Activated CD4-positive, alpha-beta memory T cell treated with anti-CD3 and anti-CD28 coated beads for 36 hours (primary cell): ENCODE data around the gene CCDC159. TPM values are rescaled to one million over a fixed set of nuclear protein-coding genes. Genes with fewer than 3 reads are reported as not detected.

Experiments used
- CTCF ChIA-PET: fragments of 350-600 bp; sonication (Branson Sonifier 250); formaldehyde crosslinking; loops from one replicate; lab custom pipeline; 2021; ENCODE audit warnings: antibody characterized with exemption, inconsistent platforms; lab: Charles Lee
- POLR2A ChIA-PET: fragments of 350-600 bp; sonication (Branson Sonifier 250); formaldehyde crosslinking; loops from one replicate; lab custom pipeline; 2021; ENCODE audit warnings: antibody characterized with exemption; lab: Charles Lee
- DNase-seq: peaks from one replicate; pipeline ENCODE4 v3.0.0-alpha.2; 2020
- H3K27ac Mint-ChIP-seq: one replicate; pipeline ENCODE4 v1.8.0; 2021; ENCODE audit warnings: mixed read lengths
- H3K27me3 Mint-ChIP-seq: one replicate; pipeline ENCODE4 v1.8.0; 2021; ENCODE audit warnings: mixed read lengths
- H3K36me3 Mint-ChIP-seq: one replicate; pipeline ENCODE4 v1.8.0; 2021; ENCODE audit warnings: mixed read lengths
- H3K4me1 Mint-ChIP-seq: one replicate; pipeline ENCODE4 v1.8.0; 2021; ENCODE audit warnings: low read depth, mixed read lengths
- H3K4me3 Mint-ChIP-seq: one replicate; pipeline ENCODE4 v1.8.0; 2021; ENCODE audit warnings: mild to moderate bottlenecking, mixed read lengths
- H3K9me3 Mint-ChIP-seq: one replicate; pipeline ENCODE4 v1.8.0; 2021; ENCODE audit warnings: mixed read lengths
- intact Hi-C: fragments of 100-400 bp; cut with micrococcal nuclease; formaldehyde crosslinking; loops from one replicate; pipeline ENCODE4 v1.15.1; 2023
- total RNA-seq, 2 experiments: library from RNA; stranded (reverse); gene quantifications; one replicate each; pipeline ENCODE4 v1.2.3, GENCODE V29; 2021

The CCDC159 gene
- total RNA-seq, 2 experiments from 2014 or later = 16.0 to 18.0 TPM

DNA sequence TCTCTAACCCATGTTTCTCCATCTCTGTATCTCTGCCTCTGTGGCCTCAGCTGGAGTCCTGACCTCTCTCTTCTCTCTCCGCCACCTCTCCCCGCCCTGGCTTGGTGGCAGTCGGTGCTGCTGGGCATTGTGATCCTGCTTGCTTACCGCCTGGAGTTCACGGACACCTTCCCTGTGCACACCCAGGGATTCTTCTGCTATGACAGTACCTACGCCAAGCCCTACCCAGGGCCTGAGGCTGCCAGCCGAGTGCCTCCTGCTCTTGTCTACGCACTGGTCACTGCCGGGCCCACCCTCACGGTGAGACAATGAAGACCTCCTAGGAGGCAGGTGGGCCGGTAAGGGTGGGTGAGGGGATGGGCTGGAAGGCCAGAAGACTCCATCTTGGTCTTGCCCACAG lies 13.1 kb downstream of the CCDC159 start:
- no peak overlapping the region for H3K27ac Mint-ChIP-seq
- POLR2A ChIA-PET = no interaction called here
- CTCF ChIA-PET = no interaction called here

GRCh38 chr19:11361037-11361770 lies 14.9 kb downstream of the CCDC159 start:
- H3K36me3 Mint-ChIP-seq = no peaks in the 10 kb centered on the region
- no peak for DNase-seq
- H3K27me3 Mint-ChIP-seq = no peaks in the 10 kb centered on the region
- ChIA-PET CTCF (interaction anchor here (0.6 kb wide), 1 partner anchor 60 kb away, joined by 4 read pairs; no protein-coding TSS in a partner anchor), POLR2A (interaction anchor here (1.0 kb wide), 1 partner anchor 14 kb away, joined by 3 read pairs; no protein-coding TSS in a partner anchor)
- no peak overlapping the region for H3K27ac Mint-ChIP-seq
- no peaks in the 10 kb centered on the region for H3K9me3 Mint-ChIP-seq
- intact Hi-C loops = no loop called here
- no peak overlapping the region for H3K4me3 Mint-ChIP-seq
- H3K4me1 Mint-ChIP-seq = peaks cover 2% of the 10 kb centered on the region

More for the DNA sequence above, 13.1 kb downstream of the CCDC159 start:
- H3K36me3 Mint-ChIP-seq = no peaks in the 10 kb centered on the region
- H3K4me3 Mint-ChIP-seq = no peak overlapping the region
- DNase-seq = no peak
- H3K4me1 Mint-ChIP-seq = peaks cover 12% of the 10 kb centered on the region
- no peaks in the 10 kb centered on the region for H3K9me3 Mint-ChIP-seq
- intact Hi-C loops = no loop called here
- no peaks in the 10 kb centered on the region for H3K27me3 Mint-ChIP-seq

DNA sequence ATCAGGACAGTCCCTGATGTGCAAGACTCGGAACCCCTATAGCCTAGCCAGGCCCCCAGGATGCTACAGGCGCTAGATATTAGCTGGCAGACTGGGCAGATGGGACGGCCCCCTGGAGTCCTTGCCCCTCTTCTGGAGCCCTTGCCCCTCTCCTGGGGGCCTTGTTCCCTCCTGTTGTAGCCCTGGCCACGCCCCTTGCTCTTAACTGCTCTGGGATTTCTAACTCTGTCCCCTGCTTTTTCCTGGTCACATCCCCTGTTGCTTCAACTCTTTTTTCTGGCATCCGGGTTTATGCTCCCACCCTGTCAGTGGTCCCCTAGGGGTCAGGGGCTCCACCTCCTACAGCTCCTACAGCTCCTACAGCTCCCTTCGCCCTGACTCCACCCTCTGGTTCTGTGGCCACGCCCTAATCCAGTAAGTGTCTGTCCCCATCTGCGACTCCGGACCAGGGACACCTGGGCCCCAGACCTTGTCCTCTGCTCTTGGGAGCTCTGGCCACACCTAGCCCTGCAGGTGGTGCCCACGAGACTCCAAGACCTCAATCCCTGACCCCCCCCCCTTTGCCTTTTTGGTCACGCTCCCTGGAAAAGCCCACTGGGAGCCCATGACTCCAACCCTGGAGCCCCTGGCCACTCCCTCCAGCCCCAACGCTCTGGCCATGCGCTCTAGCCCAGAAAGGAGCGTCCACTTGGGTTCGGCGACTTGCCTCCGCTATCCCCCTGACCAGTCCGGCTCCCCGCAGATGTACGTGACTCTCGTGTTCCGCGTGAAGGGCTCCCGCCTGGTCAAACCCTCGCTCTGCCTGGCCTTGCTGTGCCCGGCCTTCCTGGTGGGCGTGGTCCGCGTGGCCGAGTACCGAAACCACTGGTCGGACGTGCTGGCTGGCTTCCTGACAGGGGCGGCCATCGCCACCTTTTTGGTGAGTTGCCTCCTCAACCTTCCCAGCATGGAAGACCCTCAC lies 15.7 kb downstream of the CCDC159 start:
- DNase-seq = no peak
- H3K9me3 Mint-ChIP-seq = no peaks in the 10 kb centered on the region
- ChIA-PET CTCF (no interaction called here), POLR2A (no interaction called here)
- no peak overlapping the region for H3K27ac Mint-ChIP-seq
- no peaks in the 10 kb centered on the region for H3K4me1 Mint-ChIP-seq
- no peak overlapping the region for H3K4me3 Mint-ChIP-seq
- no peaks in the 10 kb centered on the region for H3K36me3 Mint-ChIP-seq
- intact Hi-C loops = no loop called here
- no peaks in the 10 kb centered on the region for H3K27me3 Mint-ChIP-seq

DNA sequence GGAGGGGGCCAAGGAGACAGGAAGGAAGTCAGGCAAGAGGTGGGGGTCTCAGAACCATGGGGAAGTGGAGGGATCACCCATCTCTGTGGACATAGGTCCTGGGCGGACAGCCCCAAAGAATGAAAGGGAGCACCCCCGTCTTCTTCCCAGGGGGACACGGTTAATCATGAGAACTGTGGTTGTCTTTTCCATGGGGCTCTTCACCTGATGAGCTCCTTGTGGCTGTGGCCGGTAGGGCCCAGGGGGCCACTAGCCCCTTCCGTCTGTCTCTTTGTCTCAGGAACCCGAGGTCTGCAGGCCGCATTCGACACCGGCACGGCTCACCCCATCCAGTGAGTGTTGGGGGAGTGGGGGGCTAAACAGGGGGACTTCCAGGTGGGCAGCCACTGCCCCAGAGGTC lies 17.6 kb downstream of the CCDC159 start:
- Mint-ChIP-seq H3K27ac (no peak overlapping the region), H3K4me3 (no peak overlapping the region), H3K9me3 (no peaks in the 10 kb centered on the region), H3K27me3 (no peaks in the 10 kb centered on the region), H3K4me1 (no peaks in the 10 kb centered on the region), H3K36me3 (peaks cover 4% of the 10 kb centered on the region)
- no peak for DNase-seq
- ChIA-PET CTCF (no interaction called here), POLR2A (interaction anchor here (0.6 kb wide), 1 partner anchor 24 kb away, joined by 3 read pairs; no protein-coding TSS in a partner anchor)
- intact Hi-C loops = no loop called here

DNA sequence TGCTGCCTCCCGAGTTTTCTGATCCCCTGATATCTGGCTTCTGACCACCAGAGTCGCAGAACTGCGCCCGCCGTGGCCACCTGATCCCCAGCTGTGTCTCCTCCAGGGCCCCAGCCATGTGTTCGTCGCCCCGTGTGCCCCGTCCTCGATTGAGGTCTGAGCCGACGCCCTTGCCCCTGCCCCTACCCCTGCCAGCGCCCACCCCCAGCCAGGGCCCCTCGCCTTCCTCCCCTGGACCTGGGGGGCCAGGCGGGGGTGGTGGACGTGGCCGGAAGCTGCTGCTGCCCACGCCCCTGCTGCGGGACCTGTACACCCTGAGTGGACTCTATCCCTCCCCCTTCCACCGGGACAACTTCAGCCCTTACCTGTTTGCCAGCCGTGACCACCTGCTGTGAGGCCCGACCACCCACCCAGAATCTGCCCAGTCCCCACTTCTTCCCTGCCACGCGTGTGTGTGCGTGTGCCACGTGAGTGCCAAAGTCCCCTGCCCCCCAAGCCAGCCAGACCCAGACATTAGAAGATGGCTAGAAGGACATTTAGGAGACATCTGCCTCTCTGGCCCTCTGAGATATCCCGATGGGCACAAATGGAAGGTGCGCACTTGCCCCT lies 18.1 kb downstream of the CCDC159 start:
- no peak for DNase-seq
- Mint-ChIP-seq H3K4me1 (no peaks in the 10 kb centered on the region), H3K27me3 (no peaks in the 10 kb centered on the region), H3K27ac (no peak overlapping the region), H3K9me3 (no peaks in the 10 kb centered on the region), H3K4me3 (no peak overlapping the region), H3K36me3 (peaks cover 4% of the 10 kb centered on the region)
- POLR2A ChIA-PET = no interaction called here
- intact Hi-C loops = no loop called here
- CTCF ChIA-PET = no interaction called here

DNA sequence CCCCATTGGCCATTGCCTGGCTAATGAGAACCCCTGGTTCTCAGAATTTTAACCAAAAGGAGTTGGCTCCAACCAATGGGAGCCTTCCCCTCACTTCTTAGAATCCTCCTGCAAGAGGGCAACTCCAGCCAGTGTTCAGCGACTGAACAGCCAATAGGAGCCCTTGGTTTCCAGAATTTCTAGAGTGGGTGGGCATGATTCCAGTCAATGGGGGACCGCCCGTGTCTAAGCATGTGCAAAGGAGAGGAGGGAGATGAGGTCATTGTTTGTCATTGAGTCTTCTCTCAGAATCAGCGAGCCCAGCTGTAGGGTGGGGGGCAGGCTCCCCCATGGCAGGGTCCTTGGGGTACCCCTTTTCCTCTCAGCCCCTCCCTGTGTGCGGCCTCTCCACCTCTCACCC lies 18.6 kb downstream of the CCDC159 start:
- intact Hi-C loops = no loop called here
- no peaks in the 10 kb centered on the region for H3K9me3 Mint-ChIP-seq
- DNase-seq = no peak
- peaks cover 4% of the 10 kb centered on the region for H3K36me3 Mint-ChIP-seq
- ChIA-PET POLR2A (no interaction called here), CTCF (no interaction called here)
- no peak overlapping the region for H3K4me3 Mint-ChIP-seq
- H3K27me3 Mint-ChIP-seq = no peaks in the 10 kb centered on the region
- no peak overlapping the region for H3K27ac Mint-ChIP-seq
- H3K4me1 Mint-ChIP-seq = no peaks in the 10 kb centered on the region

- POLR2A ChIA-PET = no interaction called here
- intact Hi-C loops = no loop called here
- H3K4me1 Mint-ChIP-seq = no peaks in the 10 kb centered on the region
- H3K27me3 Mint-ChIP-seq = no peaks in the 10 kb centered on the region
- CTCF ChIA-PET = no interaction called here
- no peak for DNase-seq
- peaks cover 6% of the 10 kb centered on the region for H3K36me3 Mint-ChIP-seq
- no peak overlapping the region for H3K4me3 Mint-ChIP-seq
- H3K9me3 Mint-ChIP-seq = no peaks in the 10 kb centered on the region
- H3K27ac Mint-ChIP-seq = no peak overlapping the region
These were observed 19.3 kb downstream of the CCDC159 start for GRCh38 chr19:11365557-11366117.

- Mint-ChIP-seq H3K9me3 (no peaks in the 10 kb centered on the region), H3K4me3 (no peak overlapping the region), H3K27ac (no peak overlapping the region), H3K4me1 (no peaks in the 10 kb centered on the region), H3K27me3 (no peaks in the 10 kb centered on the region), H3K36me3 (peaks cover 11% of the 10 kb centered on the region)
- ChIA-PET CTCF (interaction anchor here (1.3 kb wide), 1 partner anchor 13 kb away, joined by 6 read pairs; no protein-coding TSS in a partner anchor), POLR2A (no interaction called here)
- intact Hi-C loops = no loop called here
- DNase-seq = no peak
These were observed 21.2 kb downstream of the CCDC159 start for GRCh38 chr19:11367528-11367927.

GRCh38 chr19:11370744-11371143 lies 24.4 kb downstream of the CCDC159 start:
- Mint-ChIP-seq H3K27me3 (no peaks in the 10 kb centered on the region), H3K27ac (peak overlapping the region; percentile 6), H3K9me3 (no peaks in the 10 kb centered on the region), H3K36me3 (peaks cover 14% of the 10 kb centered on the region), H3K4me1 (peaks cover 6% of the 10 kb centered on the region), H3K4me3 (no peak overlapping the region)
- DNase-seq = no peak
- intact Hi-C loops = no loop called here
- POLR2A ChIA-PET = no interaction called here
- CTCF ChIA-PET = no interaction called here

- DNase-seq = no peak
- no peak overlapping the region for H3K27ac Mint-ChIP-seq
- intact Hi-C loops = no loop called here
- ChIA-PET CTCF (interaction anchor here (2.3 to 4.9 kb wide), 2 partner anchors 10 to 109 kb away, joined by 17 to 36 read pairs; partner anchors contain the start of gene EPOR), POLR2A (no interaction called here)
- H3K27me3 Mint-ChIP-seq = no peaks in the 10 kb centered on the region
- H3K4me1 Mint-ChIP-seq = peaks cover 23% of the 10 kb centered on the region
- peak overlapping the region; percentile 4 for H3K4me3 Mint-ChIP-seq
- no peaks in the 10 kb centered on the region for H3K9me3 Mint-ChIP-seq
- H3K36me3 Mint-ChIP-seq = peaks cover 27% of the 10 kb centered on the region
These were observed 27.0 kb downstream of the CCDC159 start for GRCh38 chr19:11373166-11373884.

GRCh38 chr19:11373885-11374432 lies 27.6 kb downstream of the CCDC159 start:
- H3K36me3 Mint-ChIP-seq = peaks cover 27% of the 10 kb centered on the region
- ChIA-PET POLR2A (interaction anchor here (1.1 to 2.5 kb wide), 5 partner anchors 10 to 132 kb away, joined by 3 to 10 read pairs (median 7); partner anchors contain the start of genes CCDC159, EPOR, RAB3D and TMEM205), CTCF (interaction anchor here (1.0 to 4.9 kb wide), 4 partner anchors 10 to 590 kb away, joined by 4 to 36 read pairs (median 12); partner anchors contain the start of genes CCDC159, EPOR and TMEM205)
- no peak for DNase-seq
- peaks cover 28% of the 10 kb centered on the region for H3K4me1 Mint-ChIP-seq
- no peak overlapping the region for H3K4me3 Mint-ChIP-seq
- intact Hi-C loops = loop anchor here (1.0 kb wide), 3 partner anchors 8 to 223 kb away; partner anchors contain the start of genes CCDC159, TMEM205 and ZNF627
- no peaks in the 10 kb centered on the region for H3K9me3 Mint-ChIP-seq
- no peaks in the 10 kb centered on the region for H3K27me3 Mint-ChIP-seq
- no peak overlapping the region for H3K27ac Mint-ChIP-seq
